ENCODE results near the gene TAMM41.
"Not testable (repeated sequence)": the region's sequence is repeated elsewhere in the genome, so short reads cannot be mapped to it uniquely, and the experiment has no call there.

The TAMM41 gene

DNA sequence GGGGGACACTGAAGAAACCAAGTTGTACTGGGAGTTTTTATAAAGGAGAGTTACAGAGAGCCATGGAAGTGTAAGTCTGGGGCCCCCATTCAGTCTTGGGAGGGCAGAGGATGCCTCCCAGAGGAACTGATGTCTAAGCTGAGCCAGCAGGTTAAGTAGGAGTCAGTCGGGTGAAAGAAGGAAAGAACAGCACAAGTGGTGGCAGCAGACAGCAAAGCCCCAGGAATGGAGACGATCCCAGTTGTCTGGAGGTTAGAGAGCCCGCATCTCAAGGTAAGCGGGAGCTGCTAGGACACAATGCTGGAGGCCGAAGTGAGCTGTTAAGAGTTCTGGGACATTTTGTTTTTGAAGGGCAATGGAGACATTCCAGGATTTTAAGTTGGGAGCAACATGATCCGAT lies 88.8 kb downstream of the TAMM41 start:
- DNase-seq, result no peak

DNA sequence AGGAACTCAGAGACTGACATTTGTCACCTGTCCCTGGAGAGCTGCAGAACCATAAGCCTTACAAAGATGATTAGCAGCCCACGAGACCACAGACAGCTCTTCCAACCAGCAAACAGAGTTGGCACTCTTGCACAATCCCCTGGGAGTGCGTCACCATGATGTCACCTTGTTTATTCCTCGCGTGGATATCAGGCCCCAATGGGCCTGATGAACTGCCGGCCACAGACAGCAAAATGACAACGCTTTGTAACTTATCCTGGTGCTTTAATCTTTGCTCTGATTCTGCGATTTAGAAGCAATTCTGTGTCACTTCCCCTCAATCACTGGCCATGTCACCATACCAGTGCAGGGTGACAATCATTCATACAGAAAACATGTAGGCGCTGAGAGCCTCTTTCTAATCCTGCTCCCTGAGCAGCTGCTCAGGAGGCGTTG lies 89.2 kb downstream of the TAMM41 start:
- DNase-seq, result no peak

DNA sequence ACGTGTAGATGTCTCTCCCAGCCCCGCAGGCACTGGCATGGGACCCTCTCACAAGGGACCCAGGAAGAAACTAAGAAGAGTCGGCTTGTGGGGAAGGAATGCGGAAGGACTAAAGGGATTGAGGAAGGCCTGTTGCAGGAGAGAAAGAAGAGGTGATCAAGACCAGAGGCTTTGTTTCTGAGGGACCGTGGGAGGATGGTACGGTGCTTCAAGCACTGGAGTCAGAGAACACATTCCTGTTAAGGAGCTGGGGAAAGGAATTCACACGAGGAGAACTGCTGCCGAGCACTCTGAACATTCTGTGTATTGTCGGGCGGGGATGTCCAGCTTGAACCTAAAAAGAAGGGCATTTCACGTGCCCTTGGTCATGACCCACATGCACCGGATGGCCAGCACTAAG lies 91.4 kb downstream of the TAMM41 start:
- DNase-seq, result no peak

DNA sequence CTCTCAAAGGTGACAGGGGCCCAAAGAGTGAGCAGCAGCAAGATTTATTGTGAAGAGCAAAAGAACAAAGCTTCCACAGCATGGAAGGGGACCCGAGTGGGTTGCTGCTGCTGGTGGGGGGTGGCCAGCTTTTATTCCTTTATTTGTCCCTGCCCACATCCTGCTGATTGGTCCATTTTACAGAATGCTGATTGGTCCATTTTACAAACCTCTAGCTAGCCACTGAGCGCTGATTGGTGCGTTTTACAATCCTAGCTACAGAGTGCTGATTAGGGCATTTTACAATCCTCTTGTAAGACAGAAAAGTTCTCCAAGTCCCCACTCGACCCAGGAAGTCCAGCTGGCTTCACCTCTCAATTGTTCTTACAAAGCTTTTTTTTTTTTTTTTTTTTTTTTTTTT lies 94.4 kb downstream of the TAMM41 start:
- DNase-seq, result not testable (repeated sequence)

GRCh38 chr3:11748306-11748705 lies 98.4 kb downstream of the TAMM41 start:
- not testable (repeated sequence) for DNase-seq

Measured in activated CD4-positive, alpha-beta T cell treated with anti-CD3 and anti-CD28 coated beads for 1 hour (primary cell).